Measurements from ENCODE around the gene PHTF1. TPM values are rescaled to one million over a fixed set of nuclear protein-coding genes. Genes with fewer than 3 reads are reported as not detected.

PHTF1 gene
- total RNA-seq, 1 experiment from 2014 or later: 61.2 TPM

DNA sequence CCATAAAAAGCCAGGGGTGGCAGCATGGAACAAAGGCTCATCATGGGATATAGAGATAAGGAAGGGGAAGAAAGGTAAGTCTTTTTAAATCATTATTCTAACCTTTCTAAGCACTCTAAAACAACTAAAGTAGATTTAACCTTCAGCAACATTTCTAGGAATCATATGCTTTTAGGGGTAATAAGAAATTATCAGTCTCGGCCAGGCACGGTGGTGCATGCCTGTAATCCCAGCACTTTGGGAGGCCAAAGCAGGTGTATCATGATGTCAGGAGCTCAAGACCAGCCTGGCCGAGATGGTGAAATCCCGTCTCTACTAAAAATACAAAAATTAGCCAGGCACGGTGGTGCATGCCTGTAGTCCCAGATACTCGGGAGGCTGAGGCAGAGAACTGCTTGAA, 20.3 kb upstream of the PHTF1 start:
- Histone ChIP-seq H2AFZ (no peak overlapping the region), H3K27me3 (ENCODE audit: insufficient read depth, low read depth) (no peaks in the 10 kb centered on the region), H3K4me3 (no peak overlapping the region), H3K4me2 (no peak overlapping the region), H3K4me1 (replicated peaks; ENCODE audit: insufficient read depth) (peaks cover 9% of the 10 kb centered on the region; the same call in 1 of the 2 replicates), H3K36me3 (ENCODE audit: low read depth) (peaks cover 4% of the 10 kb centered on the region; the same call in 1 of the 2 replicates), H3F3A (ENCODE audit: insufficient read depth, low read depth) (no peaks in the 10 kb centered on the region; the same call in none of the 2 replicates), H3K79me2 (ENCODE audit: low read depth) (peaks cover 61% of the 10 kb centered on the region), H3K9me2 (ENCODE audit: insufficient read depth) (no peaks in the 10 kb centered on the region), H3K9me3 (ENCODE audit: insufficient read depth, low read depth) (no peaks in the 10 kb centered on the region), H4K20me1 (ENCODE audit: insufficient read depth) (peaks cover 17% of the 10 kb centered on the region), H3K27ac (no peak overlapping the region)
- intact Hi-C loops (cut with micrococcal nuclease; ENCODE audit: unreplicated experiment): no loop called here
- TF ChIP-seq EZH2 (IDR thresholded peaks at IDR 0.05; ENCODE audit: low read depth): no peak
- TF ChIP-seq, protein P1, sequence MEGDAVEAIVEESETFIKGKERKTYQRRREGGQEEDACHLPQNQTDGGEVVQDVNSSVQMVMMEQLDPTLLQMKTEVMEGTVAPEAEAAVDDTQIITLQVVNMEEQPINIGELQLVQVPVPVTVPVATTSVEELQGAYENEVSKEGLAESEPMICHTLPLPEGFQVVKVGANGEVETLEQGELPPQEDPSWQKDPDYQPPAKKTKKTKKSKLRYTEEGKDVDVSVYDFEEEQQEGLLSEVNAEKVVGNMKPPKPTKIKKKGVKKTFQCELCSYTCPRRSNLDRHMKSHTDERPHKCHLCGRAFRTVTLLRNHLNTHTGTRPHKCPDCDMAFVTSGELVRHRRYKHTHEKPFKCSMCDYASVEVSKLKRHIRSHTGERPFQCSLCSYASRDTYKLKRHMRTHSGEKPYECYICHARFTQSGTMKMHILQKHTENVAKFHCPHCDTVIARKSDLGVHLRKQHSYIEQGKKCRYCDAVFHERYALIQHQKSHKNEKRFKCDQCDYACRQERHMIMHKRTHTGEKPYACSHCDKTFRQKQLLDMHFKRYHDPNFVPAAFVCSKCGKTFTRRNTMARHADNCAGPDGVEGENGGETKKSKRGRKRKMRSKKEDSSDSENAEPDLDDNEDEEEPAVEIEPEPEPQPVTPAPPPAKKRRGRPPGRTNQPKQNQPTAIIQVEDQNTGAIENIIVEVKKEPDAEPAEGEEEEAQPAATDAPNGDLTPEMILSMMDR (conservative IDR thresholded peaks at IDR 0.05): no peak
- no peak for DNase-seq
- BruUV-seq (replicated peaks): no TSS peak
- POLR2A ChIA-PET (ENCODE audit: unreplicated experiment): no interaction called here
- CTCF ChIA-PET: no interaction called here

DNA sequence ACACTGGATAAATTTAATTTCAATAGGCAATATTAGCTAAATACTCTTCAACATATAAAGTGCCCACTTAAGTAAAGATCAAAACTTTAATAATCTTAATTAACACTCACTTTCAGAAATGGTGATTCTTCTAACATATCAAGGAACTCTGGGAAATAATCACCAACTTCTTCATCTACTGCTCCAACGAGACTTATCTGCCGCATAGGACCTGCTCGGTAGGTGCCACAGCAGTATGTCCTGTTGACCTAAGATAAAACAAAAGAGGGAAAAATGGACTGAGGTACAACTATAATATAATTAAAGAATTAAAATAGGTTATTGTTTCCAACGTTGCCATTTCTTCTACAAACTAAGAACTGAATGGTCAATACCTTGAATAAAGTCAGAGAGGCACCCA, 18.3 kb upstream of the PHTF1 start:
- intact Hi-C loops (cut with micrococcal nuclease; ENCODE audit: unreplicated experiment): no loop called here

DNA sequence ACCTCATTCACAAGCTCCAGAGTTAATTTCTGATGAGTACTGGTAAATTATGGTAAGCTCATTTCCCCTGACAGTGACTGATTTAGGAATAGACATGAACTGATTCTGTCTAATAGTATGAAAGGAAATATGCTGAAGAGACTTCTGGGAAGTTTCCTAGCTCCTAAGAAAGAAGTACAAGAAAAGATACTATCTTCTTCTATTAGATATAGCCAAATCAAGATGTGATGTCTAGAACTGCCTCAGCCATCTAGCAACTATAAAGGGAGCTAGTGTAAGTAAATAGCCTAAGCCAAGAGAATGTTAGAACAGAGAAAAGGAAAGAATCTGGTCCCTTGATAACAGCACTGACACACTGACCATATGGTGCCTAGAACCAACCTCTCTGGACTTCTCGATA, 10.7 kb upstream of the PHTF1 start:
- no peaks in the 10 kb centered on the region for H3K27me3 ChIP-seq (ENCODE audit: insufficient read depth, low read depth)
- CTCF ChIA-PET: no interaction called here
- H3K9me3 ChIP-seq (ENCODE audit: insufficient read depth, low read depth): no peaks in the 10 kb centered on the region
- H3F3A ChIP-seq (ENCODE audit: insufficient read depth, low read depth): 0 out of 2 replicates have a peak, but pooled peaks cover 3% of the 10 kb centered on the region
- POLR2A ChIA-PET (ENCODE audit: unreplicated experiment): no interaction called here
- intact Hi-C loops (cut with micrococcal nuclease; ENCODE audit: unreplicated experiment): no loop called here
- H3K4me3 ChIP-seq: no peak overlapping the region
- no peaks in the 10 kb centered on the region for H3K9me2 ChIP-seq (ENCODE audit: insufficient read depth)
- peaks cover 9% of the 10 kb centered on the region; the same call in 1 of the 2 replicates for H3K36me3 ChIP-seq (ENCODE audit: low read depth)
- no peak for DNase-seq
- H2AFZ ChIP-seq: no peak overlapping the region
- no peaks in the 10 kb centered on the region for H4K20me1 ChIP-seq (ENCODE audit: insufficient read depth)
- no peak overlapping the region for H3K27ac ChIP-seq
- TF ChIP-seq EZH2 (IDR thresholded peaks at IDR 0.05; ENCODE audit: low read depth): no peak
- TF ChIP-seq, protein P1 (conservative IDR thresholded peaks at IDR 0.05): no peak
- no peaks in the 10 kb centered on the region; the same call in 1 of the 2 replicates for H3K79me2 ChIP-seq (ENCODE audit: low read depth)
- H3K4me1 ChIP-seq (replicated peaks; ENCODE audit: insufficient read depth): no peaks in the 10 kb centered on the region
- no peak overlapping the region for H3K4me2 ChIP-seq
- no TSS peak for BruUV-seq (replicated peaks)

More for the DNA sequence above, 18.3 kb upstream of the PHTF1 start:
- DNase-seq: no peak
- H3K9me2 ChIP-seq (ENCODE audit: insufficient read depth): no peaks in the 10 kb centered on the region
- no peaks in the 10 kb centered on the region for H3K4me1 ChIP-seq (replicated peaks; ENCODE audit: insufficient read depth)
- H4K20me1 ChIP-seq (ENCODE audit: insufficient read depth): peaks cover 13% of the 10 kb centered on the region; the same call in 1 of the 2 replicates
- CTCF ChIA-PET: no interaction called here
- peaks cover 43% of the 10 kb centered on the region for H3K79me2 ChIP-seq (ENCODE audit: low read depth)
- H3K4me3 ChIP-seq: no peak overlapping the region
- no TSS peak for BruUV-seq (replicated peaks)
- POLR2A ChIA-PET (ENCODE audit: unreplicated experiment): no interaction called here
- H2AFZ ChIP-seq: no peak overlapping the region
- no peak overlapping the region for H3K27ac ChIP-seq
- H3K27me3 ChIP-seq (ENCODE audit: insufficient read depth, low read depth): no peaks in the 10 kb centered on the region
- H3K36me3 ChIP-seq (ENCODE audit: low read depth): peaks cover 4% of the 10 kb centered on the region; the same call in 1 of the 2 replicates
- H3K9me3 ChIP-seq (ENCODE audit: insufficient read depth, low read depth): no peaks in the 10 kb centered on the region
- no peaks in the 10 kb centered on the region; the same call in 1 of the 2 replicates for H3F3A ChIP-seq (ENCODE audit: insufficient read depth, low read depth)
- TF ChIP-seq EZH2 (IDR thresholded peaks at IDR 0.05; ENCODE audit: low read depth): no peak
- TF ChIP-seq, protein P1 (conservative IDR thresholded peaks at IDR 0.05): no peak
- H3K4me2 ChIP-seq: no peak overlapping the region
